Kidney glomerular epithelial cell (primary cell): ENCODE data around the gene TRIM71.

Experiments used
- DNase-seq: peaks from one replicate; lab custom pipeline; 2025; lab: John Stamatoyannopoulos, UW

TRIM71 gene

DNA sequence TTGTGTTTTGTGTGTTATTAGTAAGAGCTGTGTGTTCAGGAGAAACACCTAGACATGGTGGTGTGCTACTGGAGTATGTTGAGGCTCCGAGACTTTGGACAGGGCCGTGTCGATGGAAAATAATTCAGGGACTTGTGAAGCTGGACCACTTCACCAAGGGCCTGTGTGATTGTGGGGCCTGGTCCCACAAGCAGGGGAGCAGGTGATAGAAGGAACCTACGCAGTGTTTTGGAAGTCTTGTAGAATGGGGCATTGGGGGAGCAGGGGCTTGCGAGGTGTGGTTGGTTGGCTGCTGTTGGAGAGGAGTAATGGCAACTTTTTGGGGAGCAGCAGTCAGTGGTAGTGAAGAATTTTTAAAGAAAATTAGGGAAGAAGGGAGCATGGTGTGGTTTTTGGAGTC, 48.7 kb downstream of the TRIM71 start:
- no peak for DNase-seq

- DNase-seq = no peak
Observed at GRCh38 chr3:32867954-32868353, 50.2 kb downstream of the TRIM71 start.

- no peak for DNase-seq
Observed at GRCh38 chr3:32868719-32869512, 51.1 kb downstream of the TRIM71 start.

- DNase-seq = no peak
Observed at GRCh38 chr3:32869513-32870047, 51.8 kb downstream of the TRIM71 start.

DNA sequence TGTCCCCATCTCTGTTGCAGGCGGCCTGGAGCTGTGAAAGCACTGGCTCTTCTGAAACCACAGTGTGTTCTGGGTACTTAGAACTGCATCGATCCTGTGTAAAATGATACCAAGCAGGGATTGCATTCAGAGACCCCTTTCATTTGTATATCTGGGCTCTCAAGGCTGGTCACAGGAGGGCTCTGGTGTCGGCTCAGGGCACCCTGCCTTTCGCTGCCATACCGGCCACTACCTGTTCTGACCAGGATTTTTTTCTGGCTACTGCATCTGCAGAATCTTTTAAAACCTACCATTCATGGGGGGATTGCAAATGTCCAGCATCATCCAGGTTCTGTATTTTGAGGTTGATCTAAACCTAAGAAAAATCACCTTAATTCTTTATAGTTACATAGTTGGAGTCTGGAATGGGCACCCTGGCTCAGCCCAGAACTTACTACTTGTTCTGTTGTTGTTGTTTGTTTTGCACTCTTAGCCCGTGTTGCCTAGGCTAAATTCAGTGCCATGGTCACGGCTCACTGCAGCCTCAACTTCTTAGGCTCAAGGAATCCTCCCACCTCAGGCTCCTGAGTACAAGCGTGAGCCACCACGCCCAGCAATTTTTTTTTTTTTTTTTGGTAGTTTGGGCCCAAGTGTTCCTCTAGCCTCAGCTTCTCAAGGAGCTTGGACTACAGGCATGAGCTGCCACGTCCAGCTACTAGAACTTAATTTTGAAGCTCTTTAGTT, 52.7 kb downstream of the TRIM71 start:
- DNase-seq = no peak

GRCh38 chr3:32871273-32871672, 53.5 kb downstream of the TRIM71 start:
- DNase-seq = no peak

- no peak for DNase-seq
Observed at GRCh38 chr3:32872487-32873382, 54.9 kb downstream of the TRIM71 start.

- no peak for DNase-seq
Observed at GRCh38 chr3:32873531-32874130, 55.8 kb downstream of the TRIM71 start.

- no peak for DNase-seq
Observed at GRCh38 chr3:32876920-32877319, 59.1 kb downstream of the TRIM71 start.

- DNase-seq = no peak
Observed at GRCh38 chr3:32877598-32877997, 59.8 kb downstream of the TRIM71 start.

GRCh38 chr3:32880225-32880624, 62.4 kb downstream of the TRIM71 start:
- DNase-seq = no peak

DNA sequence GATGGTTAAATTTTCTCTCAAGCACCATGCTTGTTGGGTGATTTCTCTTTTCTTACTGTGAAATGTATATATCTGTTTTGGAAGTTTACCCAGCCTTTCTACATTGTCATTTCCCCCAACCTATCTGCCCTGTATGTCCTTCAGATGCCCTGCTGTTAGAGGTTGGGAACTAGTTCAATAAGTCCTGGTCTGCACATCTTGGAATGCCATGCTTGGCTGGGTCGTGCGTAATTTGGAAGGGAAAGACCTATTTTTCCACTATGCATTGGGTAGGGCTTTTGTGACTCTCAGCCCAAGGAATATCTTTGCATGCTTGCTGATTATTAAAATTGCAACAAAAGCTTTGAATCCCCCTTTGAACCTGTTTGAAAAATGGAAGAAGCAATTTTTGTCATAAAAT, 63.8 kb downstream of the TRIM71 start:
- no peak for DNase-seq

GRCh38 chr3:32882189-32882588, 64.4 kb downstream of the TRIM71 start:
- DNase-seq = no peak

DNA sequence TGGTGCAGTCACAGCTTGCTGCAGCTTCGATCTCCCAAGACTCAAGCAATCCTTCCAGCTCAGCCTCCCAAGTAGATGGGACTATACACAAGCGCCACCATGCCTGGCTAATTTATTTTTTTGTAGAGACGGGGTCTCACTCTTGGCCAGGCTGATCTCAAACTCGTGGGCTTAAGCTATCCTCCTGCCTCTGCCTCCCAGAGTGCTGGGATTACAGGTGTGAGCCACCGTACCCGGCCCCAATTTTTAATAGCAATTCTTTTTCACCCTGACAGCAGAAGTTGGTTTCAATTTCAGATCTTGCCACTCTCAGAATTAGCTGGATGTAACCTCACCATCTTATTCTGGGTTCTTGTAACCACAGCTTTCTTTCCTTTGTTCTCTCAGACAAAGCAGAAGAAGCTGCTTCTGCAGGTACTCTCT, 64.8 kb downstream of the TRIM71 start:
- DNase-seq = no peak

DNA sequence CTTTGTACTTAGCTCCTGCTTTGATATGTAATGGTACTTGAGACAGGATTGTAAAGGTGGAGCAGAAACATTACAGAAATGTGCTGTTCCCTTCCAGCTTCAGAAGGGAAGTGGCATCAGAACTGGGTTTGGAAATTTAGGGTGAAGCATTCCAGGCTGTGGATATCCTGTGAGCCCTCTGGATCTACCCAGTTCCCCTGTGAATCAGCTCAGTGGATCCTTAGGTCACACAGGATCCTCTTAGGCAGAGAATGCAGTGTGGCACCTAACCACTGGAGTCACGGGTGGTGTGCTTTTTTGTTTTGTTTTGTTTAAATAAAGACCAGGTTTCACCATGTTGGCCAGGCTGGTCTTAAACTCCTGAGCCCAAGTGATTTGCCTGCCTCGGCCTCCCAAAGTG, 66.0 kb downstream of the TRIM71 start:
- DNase-seq = no peak

- no peak for DNase-seq
Observed at GRCh38 chr3:32884591-32884990, 66.8 kb downstream of the TRIM71 start.

- no peak for DNase-seq
Observed at GRCh38 chr3:32885283-32885901, 67.6 kb downstream of the TRIM71 start.

DNA sequence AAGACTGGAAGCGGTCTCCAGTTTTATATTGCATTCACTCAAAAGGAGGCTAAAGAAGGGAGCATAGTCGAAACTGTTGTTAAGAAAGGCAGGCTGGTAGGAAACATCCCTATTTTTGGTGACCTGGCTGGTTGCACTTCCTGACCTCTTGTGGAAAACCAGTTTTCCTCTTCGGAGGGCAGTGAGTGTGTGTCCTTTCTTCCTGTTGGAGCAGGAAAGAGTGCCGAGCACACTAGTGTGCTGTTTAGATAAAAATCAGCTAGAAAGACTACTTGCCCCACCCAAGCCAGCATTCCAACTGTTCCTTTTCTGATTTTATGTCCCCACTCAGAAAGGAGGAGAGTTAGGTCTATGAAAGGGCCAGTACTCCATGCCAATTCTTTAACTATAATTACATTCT, 68.5 kb downstream of the TRIM71 start:
- no peak for DNase-seq

GRCh38 chr3:32886911-32887310, 69.1 kb downstream of the TRIM71 start:
- DNase-seq = no peak

GRCh38 chr3:32888739-32889138, 70.9 kb downstream of the TRIM71 start:
- no peak for DNase-seq
